Endothelial cell (in vitro differentiated cells): Measurements from ENCODE around the gene PLAAT3. TPM values are rescaled to one million over a fixed set of nuclear protein-coding genes. Genes with fewer than 3 reads are reported as not detected.

Source experiments
- DNase-seq: peaks from one replicate; pipeline ENCODE4 v3.0.0; 2021; ENCODE audit warnings: low spot score
- H3K27ac Mint-ChIP-seq: one replicate; pipeline ENCODE4 v1.8.0; 2021; ENCODE audit warnings: mixed read lengths, inconsistent platforms; ENCODE audit not compliant: unreplicated experiment
- H3K27me3 Mint-ChIP-seq: one replicate; pipeline ENCODE4 v1.8.0; 2021; ENCODE audit warnings: mild to moderate bottlenecking, moderate library complexity, mixed read lengths, inconsistent platforms; ENCODE audit not compliant: unreplicated experiment
- H3K36me3 Mint-ChIP-seq: one replicate; pipeline ENCODE4 v1.8.0; 2021; ENCODE audit warnings: mild to moderate bottlenecking, low read depth, mixed read lengths, inconsistent platforms; ENCODE audit not compliant: unreplicated experiment
- H3K4me1 Mint-ChIP-seq: one replicate; pipeline ENCODE4 v1.8.0; 2021; ENCODE audit warnings: mild to moderate bottlenecking, mixed read lengths, inconsistent platforms; ENCODE audit not compliant: unreplicated experiment
- H3K4me3 Mint-ChIP-seq: one replicate; pipeline ENCODE4 v1.8.0; 2021; ENCODE audit warnings: mild to moderate bottlenecking, mixed read lengths, inconsistent platforms; ENCODE audit not compliant: unreplicated experiment
- H3K9me3 Mint-ChIP-seq: one replicate; pipeline ENCODE4 v1.8.0; 2021; ENCODE audit warnings: mixed read lengths, inconsistent platforms; ENCODE audit not compliant: unreplicated experiment
- CTCF ChIP-seq: fragments of 200-600 bp; sonication (generic); IDR thresholded peaks from one replicate; pipeline ENCODE4 v1.5.0; 2021; ENCODE audit warnings: antibody characterized with exemption; ENCODE audit not compliant: unreplicated experiment
- total RNA-seq: library from RNA; stranded (reverse); fragmentation: NEBNext Ultra II Directional; extraction: Animal tissue kit (Norgen Biotek cat#: 25700); gene quantifications from one replicate; pipeline ENCODE4 v1.2.1, GENCODE V29; 2021; ENCODE audit not compliant: unreplicated experiment

PLAAT3 gene
- total RNA-seq, 1 donor from 2014 or later = 14.1 TPM

GRCh38 chr11:63560506-63561180 lies 53.6 kb downstream of the PLAAT3 start:
- Mint-ChIP-seq H3K4me1 (peaks cover 6% of the 10 kb centered on the region), H3K27ac (no peak overlapping the region), H3K4me3 (no peak overlapping the region), H3K36me3 (no peaks in the 10 kb centered on the region), H3K9me3 (no peaks in the 10 kb centered on the region), H3K27me3 (no peaks in the 10 kb centered on the region)
- TF ChIP-seq CTCF = no peak
- no peak for DNase-seq

- H3K4me3 Mint-ChIP-seq = no peak overlapping the region
- no peaks in the 10 kb centered on the region for H3K36me3 Mint-ChIP-seq
- H3K9me3 Mint-ChIP-seq = no peaks in the 10 kb centered on the region
- peaks cover 6% of the 10 kb centered on the region for H3K4me1 Mint-ChIP-seq
- DNase-seq = no peak
- no peaks in the 10 kb centered on the region for H3K27me3 Mint-ChIP-seq
- no peak overlapping the region for H3K27ac Mint-ChIP-seq
- TF ChIP-seq CTCF = no peak
These were observed 55.6 kb downstream of the PLAAT3 start for GRCh38 chr11:63558459-63559157.

GRCh38 chr11:63557570-63557969 lies 56.7 kb downstream of the PLAAT3 start:
- no peaks in the 10 kb centered on the region for H3K9me3 Mint-ChIP-seq
- H3K27me3 Mint-ChIP-seq = no peaks in the 10 kb centered on the region

GRCh38 chr11:63556404-63557013 lies 57.7 kb downstream of the PLAAT3 start:
- DNase-seq = no peak
- Mint-ChIP-seq H3K4me1 (peaks cover 6% of the 10 kb centered on the region), H3K36me3 (peaks cover under 1% of the 10 kb centered on the region), H3K9me3 (no peaks in the 10 kb centered on the region), H3K4me3 (no peak overlapping the region), H3K27me3 (no peaks in the 10 kb centered on the region), H3K27ac (no peak overlapping the region)
- TF ChIP-seq CTCF = no peak

More at GRCh38 chr11:63557570-63557969, 56.7 kb downstream of the PLAAT3 start:
- no peak for DNase-seq
- no peaks in the 10 kb centered on the region for H3K36me3 Mint-ChIP-seq
- H3K4me1 Mint-ChIP-seq = peaks cover 6% of the 10 kb centered on the region
- H3K4me3 Mint-ChIP-seq = no peak overlapping the region
- TF ChIP-seq CTCF = no peak
- H3K27ac Mint-ChIP-seq = no peak overlapping the region

GRCh38 chr11:63554877-63555223 lies 59.4 kb downstream of the PLAAT3 start:
- no peak for DNase-seq
- peaks cover 1% of the 10 kb centered on the region for H3K4me1 Mint-ChIP-seq
- no peaks in the 10 kb centered on the region for H3K9me3 Mint-ChIP-seq
- no peak overlapping the region for H3K27ac Mint-ChIP-seq
- no peaks in the 10 kb centered on the region for H3K27me3 Mint-ChIP-seq
- no peak overlapping the region for H3K4me3 Mint-ChIP-seq
- TF ChIP-seq CTCF = no peak
- H3K36me3 Mint-ChIP-seq = peaks cover 5% of the 10 kb centered on the region
